PC-9 (cell line): Measurements from ENCODE around the gene SLC2A2. TPM values are rescaled to one million over a fixed set of nuclear protein-coding genes. Genes with fewer than 3 reads are reported as not detected.

Experiments
- BruUV-seq: library from RNA; stranded (reverse); fragments of 400-500 nt; replicated peaks from 2 replicates; lab custom pipeline; 2021; lab: Mats Ljungman, UMichigan
- CTCF ChIA-PET: fragments of 300-600 bp; sonication (Branson Sonifier 250); formaldehyde crosslinking; loops from one replicate; lab custom pipeline; 2022; ENCODE audit warnings: antibody characterized with exemption; lab: Charles Lee
- POLR2A ChIA-PET: fragments of 300-600 bp; sonication (Branson Sonifier 250); formaldehyde crosslinking; loops from one replicate; lab custom pipeline; 2022; ENCODE audit warnings: antibody characterized with exemption; ENCODE audit not compliant: unreplicated experiment; lab: Charles Lee
- DNase-seq, 2 experiments: peaks; one replicate each; pipeline versions ENCODE4 v3.0.0 to v3.0.0-alpha.2; 2015 to 2022; ENCODE audit warnings: mixed read lengths in 1 of 2
- H2AFZ ChIP-seq: fragments of 200-600 bp; sonication (generic); 2 replicates; pipeline ENCODE4 v1.8.1; 2017; ENCODE audit warnings: antibody characterized with exemption
- H3F3A ChIP-seq: fragments of 200-600 bp; sonication (generic); 2 replicates; pipeline ENCODE4 v1.8.1; 2017; ENCODE audit warnings: antibody characterized with exemption, mild to moderate bottlenecking, low read depth; ENCODE audit not compliant: insufficient read depth
- H3K27ac ChIP-seq: fragments of 200-600 bp; sonication (generic); 2 replicates; pipeline ENCODE4 v1.6.1; 2016; ENCODE audit warnings: mixed run types
- H3K27me3 ChIP-seq: fragments of 200-600 bp; sonication (generic); 2 replicates; pipeline ENCODE4 v1.6.1; 2016; ENCODE audit warnings: low read depth, mixed run types; ENCODE audit not compliant: insufficient read depth
- H3K36me3 ChIP-seq: fragments of 200-600 bp; sonication (generic); 2 replicates; pipeline ENCODE4 v1.6.1; 2016; ENCODE audit warnings: low read depth, mixed run types
- H3K4me1 ChIP-seq: fragments of 200-600 bp; sonication (generic); replicated peaks from 2 replicates; pipeline ENCODE4 v1.6.1; 2016; ENCODE audit warnings: mixed run types; ENCODE audit not compliant: insufficient read depth
- H3K4me2 ChIP-seq: fragments of 200-600 bp; sonication (generic); 2 replicates; pipeline ENCODE4 v1.6.1; 2017; ENCODE audit warnings: mixed run types
- H3K4me3 ChIP-seq: fragments of 200-600 bp; sonication (generic); 2 replicates; pipeline ENCODE4 v1.6.1; 2016; ENCODE audit warnings: mixed run types
- H3K79me2 ChIP-seq: fragments of 200-600 bp; sonication (generic); 2 replicates; pipeline ENCODE4 v1.6.1; 2017; ENCODE audit warnings: low read depth, mixed run types
- H3K9me2 ChIP-seq: fragments of 200-600 bp; sonication (generic); 2 replicates; pipeline ENCODE4 v1.8.1; 2017; ENCODE audit warnings: mild to moderate bottlenecking; ENCODE audit not compliant: insufficient read depth
- H3K9me3 ChIP-seq: fragments of 200-600 bp; sonication (generic); 2 replicates; pipeline ENCODE4 v1.8.1; 2016; ENCODE audit warnings: low read depth; ENCODE audit not compliant: insufficient read depth
- H4K20me1 ChIP-seq: fragments of 200-600 bp; sonication (generic); 2 replicates; pipeline ENCODE4 v1.8.1; 2017; ENCODE audit not compliant: insufficient read depth
- EZH2 ChIP-seq: fragments of 200-600 bp; sonication (generic); IDR thresholded peaks from 2 replicates; pipeline ENCODE4 v1.8.0; 2017; ENCODE audit warnings: antibody characterized with exemption, low read depth
- intact Hi-C: fragments of 100-400 bp; cut with micrococcal nuclease; formaldehyde crosslinking; loops from one replicate; pipeline ENCODE4 v1.10.0; 2022; ENCODE audit not compliant: unreplicated experiment
- total RNA-seq: library from RNA; stranded (reverse); gene quantifications from 2 replicates; pipeline ENCODE4 v1.2.3, GENCODE V29; 2021
- TF ChIP-seq, protein P1 (sequence below): fragments of 200-600 bp; sonication (generic); conservative IDR thresholded peaks from 2 replicates; pipeline ENCODE4 v1.6.1; 2017; ENCODE audit warnings: mixed run types, antibody characterized with exemption, mild to moderate bottlenecking, moderate library complexity

Gene SLC2A2
- total RNA-seq, 1 experiment from 2014 or later: not detected

DNA sequence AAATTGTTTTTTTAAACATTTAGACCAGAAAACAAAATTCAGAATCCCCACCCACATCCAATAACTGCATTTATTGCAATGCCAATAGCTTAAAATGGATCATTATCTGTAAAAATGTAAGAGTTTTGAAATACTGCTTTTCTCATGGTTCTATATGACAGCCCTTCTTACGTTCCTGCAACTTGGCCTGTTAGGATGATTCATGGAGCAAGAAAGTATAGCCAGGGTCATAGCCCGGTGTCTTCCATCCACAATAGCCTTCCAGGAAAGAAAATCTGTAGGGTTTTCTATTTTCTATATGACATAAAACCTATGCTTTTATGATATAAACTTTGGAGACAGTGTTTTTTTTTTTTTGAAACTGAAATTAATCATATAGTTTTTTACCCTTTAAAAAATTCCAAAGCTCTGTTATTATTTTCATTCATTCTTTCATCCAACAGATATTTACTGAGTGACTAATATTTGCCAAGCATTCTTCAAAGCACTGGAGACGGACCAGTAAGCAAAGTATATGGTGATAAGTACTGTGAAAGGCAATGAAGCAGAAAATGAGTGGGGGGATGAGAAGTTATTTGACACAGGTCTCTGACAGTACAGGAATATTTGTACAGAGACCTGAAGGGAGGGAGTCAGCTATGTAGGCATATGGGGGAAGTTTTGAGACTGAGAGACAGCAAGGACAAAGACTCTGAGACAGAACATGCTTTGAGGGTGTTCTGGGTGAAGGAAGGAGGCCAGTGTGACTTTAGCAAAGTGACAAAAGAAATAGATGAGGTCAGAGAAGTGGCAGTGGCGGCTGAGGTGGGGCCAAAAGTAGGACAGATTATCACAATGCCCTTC, 29.0 kb upstream of the SLC2A2 start:
- no peaks in the 10 kb centered on the region for H4K20me1 ChIP-seq
- peak overlapping the region; percentile 61 for H3K4me2 ChIP-seq
- H3F3A ChIP-seq: peaks cover 27% of the 10 kb centered on the region
- no peaks in the 10 kb centered on the region for H3K27me3 ChIP-seq
- H2AFZ ChIP-seq: no peak overlapping the region
- H3K79me2 ChIP-seq: no peaks in the 10 kb centered on the region
- DNase-seq: peak; percentile 45 to 96
- H3K4me1 ChIP-seq: peaks cover 39% of the 10 kb centered on the region
- H3K9me3 ChIP-seq: peaks cover 5% of the 10 kb centered on the region; the same call in 1 of the 2 replicates
- ChIA-PET POLR2A (interaction anchor here (0.6 to 1.0 kb wide), 2 partner anchors 101 to 1908 kb away, joined by 7 to 14 read pairs; no protein-coding TSS in a partner anchor), CTCF (interaction anchor here (0.7 to 1.5 kb wide), 2 partner anchors 102 to 716 kb away, joined by 3 to 6 read pairs; no protein-coding TSS in a partner anchor)
- peak overlapping the region; percentile 26; the same call in 1 of the 2 replicates for H3K4me3 ChIP-seq
- H3K36me3 ChIP-seq: no peaks in the 10 kb centered on the region
- H3K9me2 ChIP-seq: no peaks in the 10 kb centered on the region
- no TSS peak for BruUV-seq
- peak overlapping the region; percentile 81 for H3K27ac ChIP-seq
- intact Hi-C loops: loop anchor here (1.0 to 10.0 kb wide), 3 partner anchors 101 to 1289 kb away; partner anchors contain the start of gene TNIK
- TF ChIP-seq, protein P1, sequence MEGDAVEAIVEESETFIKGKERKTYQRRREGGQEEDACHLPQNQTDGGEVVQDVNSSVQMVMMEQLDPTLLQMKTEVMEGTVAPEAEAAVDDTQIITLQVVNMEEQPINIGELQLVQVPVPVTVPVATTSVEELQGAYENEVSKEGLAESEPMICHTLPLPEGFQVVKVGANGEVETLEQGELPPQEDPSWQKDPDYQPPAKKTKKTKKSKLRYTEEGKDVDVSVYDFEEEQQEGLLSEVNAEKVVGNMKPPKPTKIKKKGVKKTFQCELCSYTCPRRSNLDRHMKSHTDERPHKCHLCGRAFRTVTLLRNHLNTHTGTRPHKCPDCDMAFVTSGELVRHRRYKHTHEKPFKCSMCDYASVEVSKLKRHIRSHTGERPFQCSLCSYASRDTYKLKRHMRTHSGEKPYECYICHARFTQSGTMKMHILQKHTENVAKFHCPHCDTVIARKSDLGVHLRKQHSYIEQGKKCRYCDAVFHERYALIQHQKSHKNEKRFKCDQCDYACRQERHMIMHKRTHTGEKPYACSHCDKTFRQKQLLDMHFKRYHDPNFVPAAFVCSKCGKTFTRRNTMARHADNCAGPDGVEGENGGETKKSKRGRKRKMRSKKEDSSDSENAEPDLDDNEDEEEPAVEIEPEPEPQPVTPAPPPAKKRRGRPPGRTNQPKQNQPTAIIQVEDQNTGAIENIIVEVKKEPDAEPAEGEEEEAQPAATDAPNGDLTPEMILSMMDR: no peak
- TF ChIP-seq EZH2: no peak

- no TSS peak for BruUV-seq
- intact Hi-C loops: loop anchor here (5.0 to 10.0 kb wide), 2 partner anchors 407 to 1290 kb away; partner anchors contain the start of gene TNIK
- no peaks in the 10 kb centered on the region for H3K36me3 ChIP-seq
- CTCF ChIA-PET: interaction anchor here (0.7 to 1.5 kb wide), 2 partner anchors 102 to 1278 kb away, joined by 3 to 4 read pairs; no protein-coding TSS in a partner anchor
- peak overlapping the region; percentile 26; the same call in 1 of the 2 replicates for H3K4me3 ChIP-seq
- no peaks in the 10 kb centered on the region for H3K27me3 ChIP-seq
- POLR2A ChIA-PET: interaction anchor here (1.0 kb wide), 1 partner anchor 102 kb away, joined by 14 read pairs; no protein-coding TSS in a partner anchor
- peaks cover 43% of the 10 kb centered on the region for H3K4me1 ChIP-seq
- no peak overlapping the region for H2AFZ ChIP-seq
- no peaks in the 10 kb centered on the region for H3K79me2 ChIP-seq
- H3K27ac ChIP-seq: peak overlapping the region; percentile 81
- TF ChIP-seq, protein P1: no peak
- TF ChIP-seq EZH2: no peak
- peak in 1 of 2 experiments; percentile 40 for DNase-seq
- H3K9me3 ChIP-seq: peaks cover 5% of the 10 kb centered on the region; the same call in 1 of the 2 replicates
- peaks cover 27% of the 10 kb centered on the region for H3F3A ChIP-seq
- peak overlapping the region; percentile 61 for H3K4me2 ChIP-seq
- no peaks in the 10 kb centered on the region for H3K9me2 ChIP-seq
- no peaks in the 10 kb centered on the region for H4K20me1 ChIP-seq
These were observed 28.4 kb upstream of the SLC2A2 start for GRCh38 chr3:171054921-171055320.

GRCh38 chr3:171054231-171054630, 27.7 kb upstream of the SLC2A2 start:
- H3K36me3 ChIP-seq: no peaks in the 10 kb centered on the region
- intact Hi-C loops: loop anchor here (10.0 kb wide), 1 partner anchor 1291 kb away; no protein-coding TSS in a partner anchor
- no peaks in the 10 kb centered on the region for H3K79me2 ChIP-seq
- peaks cover 27% of the 10 kb centered on the region for H3F3A ChIP-seq
- TF ChIP-seq, protein P1: no peak
- no peak for TF ChIP-seq EZH2
- H3K9me2 ChIP-seq: no peaks in the 10 kb centered on the region
- no peak overlapping the region for H2AFZ ChIP-seq
- ChIA-PET POLR2A (no interaction called here), CTCF (interaction anchor here (0.7 kb wide), 1 partner anchor 1278 kb away, joined by 4 read pairs; no protein-coding TSS in a partner anchor)
- no peak for DNase-seq
- peaks cover 5% of the 10 kb centered on the region; the same call in 1 of the 2 replicates for H3K9me3 ChIP-seq
- H4K20me1 ChIP-seq: no peaks in the 10 kb centered on the region
- H3K4me1 ChIP-seq: peaks cover 43% of the 10 kb centered on the region
- H3K27ac ChIP-seq: peak overlapping the region; percentile 81
- no peak overlapping the region for H3K4me3 ChIP-seq
- BruUV-seq: no TSS peak
- H3K27me3 ChIP-seq: no peaks in the 10 kb centered on the region
- no peak overlapping the region; the same call in 1 of the 2 replicates for H3K4me2 ChIP-seq
